Inflammatory macrophage (primary cell): ENCODE data around the gene EPN3.

Experiments
- DNase-seq, 2 donors: peaks; one replicate each; pipeline ENCODE4 v3.0.0-alpha.2; 2020 to 2022

The EPN3 gene

DNA sequence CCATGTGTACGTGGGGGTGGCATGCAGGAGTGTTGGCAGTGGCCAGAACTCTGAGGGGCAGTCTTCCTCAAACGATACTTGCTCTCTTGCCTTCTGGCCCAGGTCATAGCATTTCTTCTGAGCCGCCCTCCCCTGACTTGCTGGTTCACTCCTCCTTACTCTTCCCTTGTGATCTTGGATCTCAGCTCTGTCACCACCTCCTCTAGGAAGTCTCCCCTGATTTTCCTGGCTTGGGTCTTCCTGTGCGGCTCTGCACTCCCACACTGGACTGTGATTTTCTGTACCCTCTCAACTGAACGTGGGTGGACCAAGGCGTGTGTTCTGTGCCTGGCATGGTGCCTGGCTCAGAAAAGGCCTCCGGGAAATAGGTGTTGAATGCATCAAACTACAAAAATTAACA, 2.9 kb downstream of the EPN3 start:
- DNase-seq, result no peak

- DNase-seq, result no peak
These were observed 4.4 kb downstream of the EPN3 start for GRCh38 chr17:50536683-50537646.

DNA sequence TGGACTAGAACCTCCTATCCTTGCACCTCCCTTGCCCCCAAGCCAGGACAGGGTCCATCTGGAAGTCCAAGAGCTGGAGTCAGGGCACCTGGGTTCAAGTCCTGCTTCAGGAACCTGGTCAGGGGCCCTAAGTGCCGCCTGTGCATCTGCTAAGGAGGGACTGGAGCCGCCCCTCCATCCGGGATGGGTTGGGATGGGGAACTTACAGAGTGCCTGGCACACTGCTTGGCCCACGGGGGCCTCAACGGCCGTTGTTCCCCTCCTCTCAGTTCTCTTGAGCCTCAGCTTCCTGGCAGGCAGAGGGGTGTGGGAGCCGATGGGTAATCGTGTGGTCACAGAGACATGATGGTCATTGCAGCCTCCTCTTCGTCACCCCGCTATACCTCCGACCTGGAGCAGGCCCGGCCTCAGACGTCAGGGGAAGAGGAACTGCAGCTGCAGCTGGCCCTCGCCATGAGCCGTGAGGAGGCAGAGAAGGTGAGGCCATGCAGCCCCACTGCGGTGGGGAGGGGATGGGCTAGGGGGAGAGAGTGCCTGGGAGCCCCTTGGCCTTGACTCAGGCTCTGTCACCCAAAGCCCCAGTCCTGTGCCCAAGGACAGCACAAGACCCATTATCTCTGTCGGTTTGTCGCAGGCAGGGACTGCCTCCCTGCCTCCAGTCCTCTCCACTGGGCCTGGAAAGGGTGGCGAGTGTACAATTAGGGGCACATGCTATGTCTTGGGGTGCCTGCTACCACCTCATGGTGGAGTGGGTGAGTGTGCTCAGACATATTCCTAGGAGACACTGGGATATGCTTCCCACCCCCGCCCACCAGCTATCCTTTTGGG, 5.4 kb downstream of the EPN3 start:
- no peak for DNase-seq

- DNase-seq, result no peak
These were observed 6.2 kb downstream of the EPN3 start for GRCh38 chr17:50538549-50539410.

DNA sequence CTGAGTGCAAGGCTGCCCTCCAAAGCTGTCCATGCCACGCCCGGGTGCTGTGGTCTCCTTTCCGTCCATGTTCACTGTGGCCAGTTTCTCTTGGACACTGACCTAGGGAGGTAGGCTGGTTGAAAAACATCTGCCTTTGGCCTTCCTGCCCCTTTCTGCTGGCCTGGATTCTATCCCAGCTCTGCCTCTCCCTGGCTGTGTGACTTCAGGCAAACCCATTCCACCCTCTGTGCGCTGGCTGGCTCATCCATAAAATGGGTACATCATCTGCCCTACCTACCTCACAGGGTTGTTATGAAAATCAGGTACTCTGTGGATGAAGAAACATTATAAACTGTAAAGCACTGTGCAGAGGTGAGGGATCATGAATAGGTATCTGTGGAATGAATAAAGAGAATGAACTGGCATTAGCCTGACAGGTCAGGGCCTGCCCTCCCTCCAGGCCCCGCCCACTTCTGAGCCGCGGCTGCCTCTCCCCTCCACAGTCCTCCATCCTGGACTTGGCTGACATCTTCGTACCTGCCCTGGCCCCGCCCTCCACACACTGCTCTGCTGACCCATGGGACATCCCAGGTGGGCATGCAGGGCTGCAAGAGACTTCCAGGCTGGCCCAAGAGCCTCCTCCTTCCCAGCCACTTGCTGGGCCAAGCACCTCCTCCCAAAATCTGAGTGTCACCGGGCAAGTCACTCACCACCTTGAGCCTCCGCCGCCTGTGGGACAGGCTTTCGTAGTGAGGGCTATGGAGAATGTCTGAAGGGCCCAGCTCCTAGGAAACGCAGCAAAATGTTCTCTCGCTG, 7.4 kb downstream of the EPN3 start:
- no peak for DNase-seq

DNA sequence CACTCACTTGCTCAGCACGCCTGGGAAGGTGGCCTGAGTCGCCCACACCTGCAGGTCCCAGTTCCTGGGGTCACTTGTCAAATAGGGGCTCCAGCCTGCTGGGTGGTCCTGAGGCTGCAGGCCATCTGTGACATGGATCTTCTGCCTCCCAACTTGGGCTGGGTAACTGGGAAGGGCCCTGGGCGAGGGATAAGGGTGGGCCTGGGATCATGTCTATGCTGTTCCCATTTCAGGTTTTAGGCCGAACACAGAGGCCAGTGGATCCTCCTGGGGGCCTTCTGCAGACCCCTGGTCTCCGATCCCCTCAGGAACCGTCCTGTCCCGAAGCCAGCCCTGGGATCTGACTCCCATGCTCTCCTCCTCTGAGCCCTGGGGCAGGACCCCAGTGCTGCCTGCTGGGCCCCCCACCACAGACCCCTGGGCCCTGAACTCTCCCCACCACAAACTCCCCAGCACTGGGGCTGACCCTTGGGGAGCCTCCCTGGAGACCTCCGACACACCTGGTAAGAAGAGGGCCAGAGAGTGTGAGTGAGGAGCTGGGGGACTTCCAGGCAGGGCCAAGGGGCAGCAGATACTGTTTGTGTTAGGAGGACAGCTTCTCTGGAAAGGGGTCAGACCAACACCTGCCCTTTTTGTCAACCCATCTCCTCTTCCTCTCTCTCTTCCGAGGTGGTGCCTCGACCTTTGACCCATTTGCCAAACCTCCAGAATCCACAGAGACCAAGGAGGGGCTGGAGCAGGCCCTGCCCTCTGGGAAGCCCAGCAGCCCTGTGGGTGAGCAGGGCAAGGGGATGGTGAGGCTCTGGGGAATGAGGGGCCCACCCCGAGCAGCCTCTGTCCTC, 8.2 kb downstream of the EPN3 start:
- DNase-seq, result no peak

GRCh38 chr17:50541402-50541715, 8.8 kb downstream of the EPN3 start:
- DNase-seq, result no peak

DNA sequence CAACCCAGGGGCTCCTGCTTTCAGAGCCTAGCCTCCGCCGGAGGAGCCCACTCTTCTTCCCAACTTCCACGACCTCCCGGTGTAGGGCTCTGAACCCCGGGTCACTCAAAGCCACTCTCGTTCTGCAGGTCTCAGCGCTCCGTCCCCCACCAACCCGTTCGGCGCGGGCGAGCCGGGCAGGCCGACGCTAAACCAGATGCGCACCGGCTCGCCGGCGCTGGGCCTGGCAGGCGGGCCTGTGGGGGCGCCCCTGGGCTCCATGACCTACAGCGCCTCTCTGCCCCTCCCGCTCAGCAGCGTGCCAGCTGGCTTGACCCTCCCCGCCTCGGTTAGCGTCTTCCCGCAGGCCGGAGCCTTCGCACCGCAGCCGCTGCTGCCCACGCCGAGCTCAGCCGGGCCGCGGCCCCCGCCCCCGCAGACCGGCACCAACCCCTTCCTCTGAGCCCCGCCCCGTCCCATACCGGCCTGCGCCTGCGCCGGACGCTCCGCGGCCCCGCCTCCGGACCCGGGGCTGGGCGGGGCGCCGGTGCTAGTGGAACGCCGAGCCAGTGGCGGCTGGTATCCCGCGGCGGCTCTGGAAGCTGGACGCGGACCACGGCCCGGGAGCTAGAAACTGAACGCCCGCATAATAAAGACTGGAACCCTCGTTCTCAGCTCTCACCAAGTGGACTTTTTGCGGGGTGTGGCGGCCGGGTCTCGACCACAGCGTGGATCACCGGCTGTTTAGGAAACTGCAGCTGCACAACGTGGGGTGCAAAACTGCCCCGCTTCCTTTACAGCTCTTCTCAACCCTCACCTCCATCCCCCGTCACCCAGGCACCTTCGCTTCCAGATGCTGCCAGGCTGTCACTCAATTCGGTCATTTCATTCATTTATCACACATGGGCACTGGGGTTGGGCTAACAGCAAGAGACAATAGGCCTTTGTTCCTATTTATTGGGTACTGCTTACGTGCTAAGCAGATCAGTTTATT, 9.5 kb downstream of the EPN3 start:
- DNase-seq, result peak; percentile 86 to 91

DNA sequence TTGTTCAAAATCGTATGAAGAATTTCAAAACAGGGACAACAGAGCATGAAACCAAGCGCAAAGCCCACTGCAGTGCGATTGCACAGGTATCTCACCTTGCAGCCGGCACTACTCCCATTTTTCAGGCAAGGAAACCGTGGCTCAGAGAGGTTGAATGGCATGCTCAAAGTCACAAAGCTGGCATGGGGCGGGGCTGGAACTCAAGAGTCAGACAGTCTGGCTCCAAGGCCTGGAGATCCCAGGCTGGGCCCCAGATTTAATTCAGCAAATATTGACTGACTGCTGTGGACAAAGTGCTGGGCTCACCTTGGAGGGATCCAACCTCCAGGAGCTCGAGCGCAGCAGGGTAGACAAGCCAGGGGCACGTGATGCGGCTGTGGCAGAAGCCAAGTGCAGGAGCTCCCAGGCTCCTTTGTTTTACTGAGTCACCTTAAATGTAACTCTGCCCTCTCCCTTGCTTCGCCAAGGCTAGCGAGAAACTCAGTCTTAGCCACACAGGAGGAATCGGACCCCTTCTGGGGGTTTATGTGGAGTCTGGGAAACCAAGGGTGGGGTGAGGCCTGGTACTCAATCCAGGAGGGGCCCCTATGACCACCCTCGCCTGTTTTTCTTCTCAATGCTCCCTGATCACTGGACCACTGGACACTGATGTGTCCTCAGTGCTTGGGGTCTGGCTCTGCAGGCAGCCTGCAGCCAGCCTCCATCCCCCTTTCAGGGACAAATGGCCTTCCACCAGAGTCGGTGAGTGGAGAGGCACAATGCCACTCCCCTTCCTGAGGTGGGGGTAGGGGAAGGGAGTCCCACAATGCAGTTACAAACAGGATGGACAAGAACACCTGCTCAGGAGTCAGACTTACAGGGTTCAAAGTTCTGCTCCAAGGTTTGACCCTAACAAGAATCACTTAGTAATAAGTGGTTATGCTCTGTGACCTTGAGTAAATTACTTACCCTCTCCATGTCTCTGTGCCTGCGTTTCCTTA, 10.6 kb downstream of the EPN3 start:
- DNase-seq, result no peak

DNA sequence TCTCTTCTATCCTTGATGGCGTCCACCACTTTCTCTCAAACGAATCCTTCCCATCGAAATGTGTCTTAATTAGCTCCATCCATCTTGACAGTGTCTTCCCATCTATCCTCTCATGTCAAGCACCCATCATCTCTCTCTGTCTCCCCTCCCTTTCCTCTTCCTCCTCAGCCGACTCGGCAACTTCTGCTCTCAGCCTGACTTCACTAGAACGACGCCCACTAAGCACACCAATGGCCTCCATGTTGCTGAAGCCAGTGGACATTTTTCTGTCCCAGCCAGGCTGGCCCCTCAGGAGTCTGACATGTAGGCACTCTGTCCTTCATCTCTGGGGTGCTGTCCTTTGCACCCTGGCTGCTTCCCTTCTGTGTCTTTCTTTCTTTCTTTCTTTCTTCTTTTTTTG, 12.0 kb downstream of the EPN3 start:
- peak; percentile 59 to 66 for DNase-seq

DNA sequence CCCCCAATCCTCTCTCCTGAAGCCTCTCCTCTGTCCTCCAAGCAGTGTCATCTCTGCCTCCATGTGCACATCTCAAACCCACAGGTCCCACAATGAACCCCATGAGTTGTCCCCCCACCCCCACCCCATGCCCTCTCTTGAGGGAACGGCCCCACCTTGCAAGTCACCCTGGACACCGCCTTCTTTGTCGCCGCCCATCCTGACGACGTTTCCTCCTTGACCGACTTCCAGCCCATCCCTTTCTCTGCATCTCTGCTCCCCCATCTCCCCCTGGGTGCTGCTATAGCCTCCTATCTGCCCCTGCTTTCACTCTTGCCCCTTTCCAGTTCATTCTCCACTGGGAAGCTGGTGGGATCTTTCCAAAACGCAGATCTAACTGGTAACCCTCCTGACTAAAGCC, 12.8 kb downstream of the EPN3 start:
- DNase-seq, result no peak

DNA sequence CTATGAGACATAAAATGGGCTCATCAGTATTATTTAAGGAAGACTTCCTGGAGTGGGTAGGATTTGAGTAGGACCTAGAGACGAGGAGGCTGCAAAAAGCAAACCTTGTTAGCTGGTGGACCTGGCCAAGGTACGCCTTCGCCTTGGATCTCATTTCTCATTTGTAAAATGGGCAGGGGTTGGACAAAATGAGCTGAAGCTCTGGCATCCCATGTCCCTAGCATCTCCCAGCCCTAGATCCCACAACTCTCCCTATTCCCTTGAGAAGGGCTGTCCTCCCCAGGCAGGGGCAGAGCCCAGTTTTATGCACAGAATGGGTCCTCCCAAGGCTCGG, 14.1 kb downstream of the EPN3 start:
- no peak for DNase-seq

DNA sequence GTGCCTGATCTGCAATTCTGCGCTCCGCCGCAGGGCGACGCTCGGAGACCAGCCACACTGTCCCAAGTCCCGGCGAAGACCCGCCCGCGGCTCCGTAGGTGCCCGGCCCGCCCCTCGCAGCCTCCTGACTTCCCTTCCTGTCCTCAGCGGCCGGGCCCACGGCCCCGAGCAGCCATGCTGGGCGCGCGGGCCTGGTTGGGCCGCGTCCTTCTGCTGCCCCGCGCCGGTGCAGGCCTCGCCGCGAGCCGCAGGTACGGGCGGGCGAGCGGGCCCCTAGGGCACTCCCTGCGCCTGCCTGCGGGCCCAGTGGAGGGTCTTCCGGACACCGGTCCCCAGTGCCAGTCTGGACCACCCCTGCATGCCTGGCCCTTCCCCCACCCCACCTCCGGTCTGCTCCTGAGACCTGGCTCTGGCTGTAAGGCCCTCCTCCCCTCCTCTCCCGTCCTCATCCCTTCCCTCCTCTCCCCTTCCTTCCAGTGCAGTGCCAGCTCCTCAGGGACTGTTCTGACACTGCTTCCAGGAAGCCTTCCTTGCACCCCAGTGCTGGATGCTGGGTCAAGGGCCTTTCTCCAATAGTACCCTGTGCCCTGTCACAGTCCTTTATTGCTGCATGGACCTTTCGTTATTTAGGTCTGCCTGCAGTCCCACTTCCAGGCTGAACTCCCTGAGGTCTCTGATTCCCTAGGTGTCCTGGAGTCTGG, 14.7 kb downstream of the EPN3 start, which contains the start of gene SPATA20:
TSS of gene SPATA20 (plus strand) at position 140 of the 701 bp plus-strand sequence. CDS start at position 175, 35 bp downstream.
- peak; percentile 94 to 95 for DNase-seq

DNA sequence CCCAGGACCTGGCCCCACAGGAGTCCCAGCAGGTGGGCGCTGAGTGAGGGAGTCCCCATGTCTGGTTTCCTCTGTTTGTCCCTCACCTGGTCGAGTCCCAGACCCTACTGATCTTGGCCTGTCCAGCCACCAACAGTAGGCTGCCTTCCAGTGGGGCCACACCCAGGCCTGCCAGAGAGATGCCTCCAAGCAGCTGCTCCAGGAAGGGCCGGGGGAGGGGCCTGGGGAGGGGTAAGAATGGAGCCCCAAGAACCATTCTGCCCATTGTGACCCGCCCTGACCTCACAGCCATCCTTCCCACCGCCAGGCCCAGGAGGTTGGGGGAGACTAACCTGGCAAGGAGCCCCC, 15.2 kb downstream of the EPN3 start:
- no peak for DNase-seq

DNA sequence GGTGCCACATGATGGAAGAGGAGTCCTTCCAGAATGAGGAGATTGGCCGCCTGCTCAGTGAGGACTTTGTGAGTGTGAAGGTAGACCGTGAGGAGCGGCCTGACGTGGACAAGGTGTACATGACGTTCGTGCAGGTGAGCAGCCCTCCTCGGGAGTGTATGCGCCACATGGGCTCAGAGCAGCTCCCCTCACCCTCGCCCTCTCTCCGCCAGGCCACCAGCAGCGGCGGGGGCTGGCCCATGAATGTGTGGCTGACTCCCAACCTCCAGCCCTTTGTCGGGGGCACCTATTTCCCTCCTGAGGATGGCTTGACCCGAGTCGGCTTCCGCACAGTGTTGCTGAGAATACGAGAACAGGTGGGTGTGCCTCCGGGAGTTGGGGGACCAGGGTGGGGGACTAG, 16.3 kb downstream of the EPN3 start:
- DNase-seq, result no peak

- DNase-seq, result no peak
These were observed 16.9 kb downstream of the EPN3 start for GRCh38 chr17:50549256-50549941.

GRCh38 chr17:50549969-50550368, 17.4 kb downstream of the EPN3 start:
- no peak for DNase-seq
